ENCODE data around the gene TFCP2.

The TFCP2 gene

GRCh38 chr12:51055060-51055459 lies 117.9 kb downstream of the TFCP2 start:
- DNase-seq (ENCODE audit: extremely low read depth, insufficient read length): no peak
- Histone ChIP-seq H3K36me3 (ENCODE audit: control insufficient read depth, insufficient read depth, low read length) (peaks cover 21% of the 10 kb centered on the region), H3K4me3 (replicated peaks; ENCODE audit: low read depth, low read length) (no peak overlapping the region), H3K27me3 (replicated peaks; ENCODE audit: control insufficient read depth, insufficient read depth, low read length) (no peaks in the 10 kb centered on the region)
- no peak for TF ChIP-seq CTCF (IDR thresholded peaks at IDR 0.05; ENCODE audit: insufficient read depth, low read length, poor library complexity, severe bottlenecking)

GRCh38 chr12:51051787-51052186 lies 121.1 kb downstream of the TFCP2 start:
- DNase-seq (ENCODE audit: extremely low read depth, insufficient read length): no peak
- TF ChIP-seq CTCF (IDR thresholded peaks at IDR 0.05; ENCODE audit: insufficient read depth, low read length, poor library complexity, severe bottlenecking): no peak
- Histone ChIP-seq H3K4me3 (replicated peaks; ENCODE audit: low read depth, low read length) (no peak overlapping the region), H3K27me3 (replicated peaks; ENCODE audit: control insufficient read depth, insufficient read depth, low read length) (no peaks in the 10 kb centered on the region), H3K36me3 (ENCODE audit: control insufficient read depth, insufficient read depth, low read length) (peaks cover 8% of the 10 kb centered on the region)

- no peak for DNase-seq (ENCODE audit: extremely low read depth, insufficient read length)
- Histone ChIP-seq H3K36me3 (ENCODE audit: control insufficient read depth, insufficient read depth, low read length) (peaks cover 1% of the 10 kb centered on the region), H3K4me3 (replicated peaks; ENCODE audit: low read depth, low read length) (peak overlapping the region; percentile 71), H3K27me3 (replicated peaks; ENCODE audit: control insufficient read depth, insufficient read depth, low read length) (no peaks in the 10 kb centered on the region)
- no peak for TF ChIP-seq CTCF (IDR thresholded peaks at IDR 0.05; ENCODE audit: insufficient read depth, low read length, poor library complexity, severe bottlenecking)
These were observed 123.4 kb downstream of the TFCP2 start for GRCh38 chr12:51049525-51049924.

- no peak for DNase-seq (ENCODE audit: extremely low read depth, insufficient read length)
- no peak for TF ChIP-seq CTCF (IDR thresholded peaks at IDR 0.05; ENCODE audit: insufficient read depth, low read length, poor library complexity, severe bottlenecking)
- Histone ChIP-seq H3K27me3 (replicated peaks; ENCODE audit: control insufficient read depth, insufficient read depth, low read length) (no peaks in the 10 kb centered on the region), H3K36me3 (ENCODE audit: control insufficient read depth, insufficient read depth, low read length) (no peaks in the 10 kb centered on the region; the same call in 1 of the 2 replicates), H3K4me3 (replicated peaks; ENCODE audit: low read depth, low read length) (peak overlapping the region; percentile 71)
These were observed 124.2 kb downstream of the TFCP2 start for GRCh38 chr12:51048661-51049251.

- DNase-seq (ENCODE audit: extremely low read depth, insufficient read length): peak; percentile 93
- Histone ChIP-seq H3K27me3 (replicated peaks; ENCODE audit: control insufficient read depth, insufficient read depth, low read length) (no peaks in the 10 kb centered on the region), H3K36me3 (ENCODE audit: control insufficient read depth, insufficient read depth, low read length) (no peaks in the 10 kb centered on the region; the same call in 1 of the 2 replicates), H3K4me3 (replicated peaks; ENCODE audit: low read depth, low read length) (peak within 1 kb of the TSS; percentile 71)
- peak; percentile 98 for TF ChIP-seq CTCF (IDR thresholded peaks at IDR 0.05; ENCODE audit: insufficient read depth, low read length, poor library complexity, severe bottlenecking)
These were observed 125.0 kb downstream of the TFCP2 start, which contains the start of gene LETMD1 for GRCh38 chr12:51047655-51048540. Gene LETMD1 (plus strand): TSS chr12:51048327. CDS start chr12:51048357, 30 bp downstream.
